Measurements from ENCODE around the gene DESI2. TPM values are rescaled to one million over a fixed set of nuclear protein-coding genes. Genes with fewer than 3 reads are reported as not detected.

Gene DESI2
- total RNA-seq, 1 donor from 2014 or later = 25.8 TPM

- no peaks in the 10 kb centered on the region for H3K9me3 Mint-ChIP-seq
- POLR2A ChIA-PET = no interaction called here
- CTCF ChIA-PET = no interaction called here
- no peak overlapping the region for H3K4me3 Mint-ChIP-seq
- DNase-seq = no peak
- intact Hi-C loops (cut with micrococcal nuclease) = no loop called here
- no peak overlapping the region for H3K27ac Mint-ChIP-seq
- H3K4me1 Mint-ChIP-seq = no peaks in the 10 kb centered on the region
- no peak for ATAC-seq (ENCODE audit: low read depth)
- no peak for TF ChIP-seq CTCF (IDR thresholded peaks at IDR 0.05)
- no peaks in the 10 kb centered on the region for H3K36me3 Mint-ChIP-seq (ENCODE audit: low read depth)
- no peaks in the 10 kb centered on the region for H3K27me3 Mint-ChIP-seq
Observed at GRCh38 chr1:244751271-244751895, 98.5 kb downstream of the DESI2 start.

GRCh38 chr1:244755673-244756072, 102.7 kb downstream of the DESI2 start:
- no peak overlapping the region for H3K27ac Mint-ChIP-seq

GRCh38 chr1:244757091-244757939, 104.4 kb downstream of the DESI2 start:
- ChIA-PET CTCF (no interaction called here), POLR2A (no interaction called here)
- ATAC-seq (ENCODE audit: low read depth) = no peak
- Mint-ChIP-seq H3K36me3 (ENCODE audit: low read depth) (no peaks in the 10 kb centered on the region), H3K4me1 (no peaks in the 10 kb centered on the region), H3K27ac (no peak overlapping the region), H3K9me3 (no peaks in the 10 kb centered on the region), H3K27me3 (no peaks in the 10 kb centered on the region), H3K4me3 (no peak overlapping the region)
- intact Hi-C loops (cut with micrococcal nuclease) = no loop called here
- DNase-seq = no peak
- TF ChIP-seq CTCF (IDR thresholded peaks at IDR 0.05) = no peak

More at GRCh38 chr1:244755673-244756072, 102.7 kb downstream of the DESI2 start:
- no peak overlapping the region for H3K4me3 Mint-ChIP-seq
- ChIA-PET POLR2A (interaction anchor here (0.7 kb wide), 1 partner anchor 102 kb away, joined by 3 read pairs; no protein-coding TSS in a partner anchor), CTCF (no interaction called here)
- ATAC-seq (ENCODE audit: low read depth) (no peak), DNase-seq (no peak)
- H3K36me3 Mint-ChIP-seq (ENCODE audit: low read depth) = no peaks in the 10 kb centered on the region
- intact Hi-C loops (cut with micrococcal nuclease) = no loop called here
- no peaks in the 10 kb centered on the region for H3K9me3 Mint-ChIP-seq
- TF ChIP-seq CTCF (IDR thresholded peaks at IDR 0.05) = no peak
- no peaks in the 10 kb centered on the region for H3K27me3 Mint-ChIP-seq
- no peaks in the 10 kb centered on the region for H3K4me1 Mint-ChIP-seq

Other genes with a start within 250 kb of the DESI2 start
- gene ADSS2, start 201.2 kb upstream of the DESI2 start, total RNA-seq = 37.5 and 42.2 TPM in 2 replicates
- gene CATSPERE, start 191.9 kb upstream of the DESI2 start, total RNA-seq = 0.91 and 1.1 TPM in 2 replicates
- gene COX20, start 182.5 kb downstream of the DESI2 start, total RNA-seq = 37.1 and 37.6 TPM in 2 replicates
- gene HNRNPU, start 211.4 kb downstream of the DESI2 start, total RNA-seq = 424 and 428 TPM in 2 replicates